ENCODE measurements around the gene MAPKBP1. TPM values are rescaled to one million over a fixed set of nuclear protein-coding genes. Genes with fewer than 3 reads are reported as not detected.

MAPKBP1 gene
- total RNA-seq, 6 experiments from 2014 or later: 4.3 to 7.9 (median 5.7) TPM

GRCh38 chr15:41843571-41843970 is 69.3 kb downstream of the MAPKBP1 start:
- Histone ChIP-seq H3K27ac (no peak overlapping the region), H3K9me3 (no peaks in the 10 kb centered on the region), H3K36me3 (peaks cover 0 to 26% (median 2%) of the 10 kb centered on the region in 4 donors), H3K4me1 (peaks cover 0 to under 1% (median 0%) of the 10 kb centered on the region in 4 donors), H3K27me3 (no peaks in the 10 kb centered on the region), H3K4me3 (no peak overlapping the region)
- WGBS (ENCODE audit: insufficient coverage, low coverage, low lambda C conversion rate, missing lambda C conversion rate): no CpG with 5 or more reads among the region's 10 CpGs
- DNase-seq (no peak), ATAC-seq (no peak)
- TF ChIP-seq POLR2A (IDR thresholded peaks at IDR 0.05) (no peak), CTCF (IDR thresholded peaks at IDR 0.05) (no peak)
- intact Hi-C loops (cut with DNase I): no loop called here

GRCh38 chr15:41844814-41845213 is 70.5 kb downstream of the MAPKBP1 start:
- Histone ChIP-seq H3K36me3 (peaks cover 0 to 26% (median 2%) of the 10 kb centered on the region in 4 donors), H3K4me3 (no peak overlapping the region), H3K9me3 (no peaks in the 10 kb centered on the region), H3K27me3 (no peaks in the 10 kb centered on the region), H3K27ac (no peak overlapping the region), H3K4me1 (no peaks in the 10 kb centered on the region)
- intact Hi-C loops (cut with DNase I): no loop called here
- no peak for ATAC-seq
- TF ChIP-seq POLR2A (IDR thresholded peaks at IDR 0.05) (no peak), CTCF (IDR thresholded peaks at IDR 0.05) (no peak)
- whole genome bisulfite sequencing (ENCODE audit: insufficient coverage, low coverage, low lambda C conversion rate, missing lambda C conversion rate): 50% methylated on average over 2 of the region's 12 CpGs
- DNase-seq: no peak

- no peak for DNase-seq
These were observed 72.9 kb downstream of the MAPKBP1 start for GRCh38 chr15:41847206-41847605.

GRCh38 chr15:41847981-41848380 is 73.7 kb downstream of the MAPKBP1 start:
- no peak for TF ChIP-seq POLR2A (IDR thresholded peaks at IDR 0.05)
- no peak for TF ChIP-seq CTCF (IDR thresholded peaks at IDR 0.05)
- peaks cover 0 to 20% (median 2%) of the 10 kb centered on the region in 4 donors for H3K36me3 ChIP-seq
- WGBS (ENCODE audit: insufficient coverage, low coverage, low lambda C conversion rate, missing lambda C conversion rate): 100% methylated on average over 3 of the region's 9 CpGs

More at GRCh38 chr15:41847206-41847605, 72.9 kb downstream of the MAPKBP1 start:
- Histone ChIP-seq H3K27me3 (no peaks in the 10 kb centered on the region), H3K4me3 (no peak overlapping the region), H3K9me3 (no peaks in the 10 kb centered on the region), H3K27ac (no peak overlapping the region), H3K4me1 (no peaks in the 10 kb centered on the region), H3K36me3 (peaks cover 0 to 20% (median 2%) of the 10 kb centered on the region in 4 donors)
- intact Hi-C loops (cut with DNase I): no loop called here
- 89% methylated on average over 8 of the region's 14 CpGs for WGBS (ENCODE audit: insufficient coverage, low coverage, low lambda C conversion rate, missing lambda C conversion rate)
- TF ChIP-seq POLR2A (IDR thresholded peaks at IDR 0.05) (no peak), CTCF (IDR thresholded peaks at IDR 0.05) (no peak)
- no peak for ATAC-seq

GRCh38 chr15:41848631-41849030 is 74.3 kb downstream of the MAPKBP1 start:
- DNase-seq (no peak), ATAC-seq (no peak)
- no peaks in the 10 kb centered on the region for H3K4me1 ChIP-seq
- H3K9me3 ChIP-seq: no peaks in the 10 kb centered on the region
- TF ChIP-seq CTCF (IDR thresholded peaks at IDR 0.05) (no peak), POLR2A (IDR thresholded peaks at IDR 0.05) (no peak)
- no peaks in the 10 kb centered on the region for H3K27me3 ChIP-seq
- 80% methylated on average over 1 of the region's 10 CpGs for WGBS (ENCODE audit: insufficient coverage, low coverage, low lambda C conversion rate, missing lambda C conversion rate)
- peaks cover 0 to 20% (median 2%) of the 10 kb centered on the region in 4 donors for H3K36me3 ChIP-seq
- no peak overlapping the region for H3K4me3 ChIP-seq
- intact Hi-C loops (cut with DNase I): no loop called here
- no peak overlapping the region for H3K27ac ChIP-seq

More at GRCh38 chr15:41847981-41848380, 73.7 kb downstream of the MAPKBP1 start:
- no peaks in the 10 kb centered on the region for H3K27me3 ChIP-seq
- no peak overlapping the region for H3K4me3 ChIP-seq
- no peak for DNase-seq
- no peak overlapping the region for H3K27ac ChIP-seq
- ATAC-seq: no peak
- H3K9me3 ChIP-seq: no peaks in the 10 kb centered on the region
- intact Hi-C loops (cut with DNase I): no loop called here
- H3K4me1 ChIP-seq: no peaks in the 10 kb centered on the region

Measured in right lobe of liver (tissue), 6 donors.